Muscle layer of colon (tissue), 2 donors: Measurements from ENCODE around the gene CCZ1B.
"Not testable (repeated sequence)": the region's sequence is repeated elsewhere in the genome, so short reads cannot be mapped to it uniquely, and the experiment has no call there.

Source experiments
- H3K27ac ChIP-seq: one replicate; pipeline ENCODE4 v1.7.0; 2013; ENCODE audit warnings: low read depth, mild to moderate bottlenecking, low read length, moderate library complexity
- H3K27me3 ChIP-seq, 2 donors: one replicate each; pipeline ENCODE4 v1.7.0; 2013; ENCODE audit warnings: low read length in 2 of 2, mild to moderate bottlenecking in 2 of 2; ENCODE audit not compliant: insufficient read depth in 2 of 2, control insufficient read depth in 1 of 2
- H3K36me3 ChIP-seq: one replicate; pipeline ENCODE4 v1.7.0; 2013; ENCODE audit warnings: mild to moderate bottlenecking, low read length; ENCODE audit not compliant: insufficient read depth
- H3K4me1 ChIP-seq: one replicate; pipeline ENCODE4 v1.7.0; 2013; ENCODE audit warnings: mild to moderate bottlenecking, low read length; ENCODE audit not compliant: insufficient read depth
- H3K4me3 ChIP-seq, 2 donors: one replicate each; pipeline ENCODE4 v1.7.0; 2013; ENCODE audit warnings: low read length in 2 of 2, low read depth in 1 of 2, mild to moderate bottlenecking in 1 of 2, moderate library complexity in 1 of 2
- H3K9ac ChIP-seq: one replicate; pipeline ENCODE4 v1.7.0; 2013; ENCODE audit warnings: low read length
- H3K9me3 ChIP-seq: one replicate; pipeline ENCODE4 v1.7.0; 2013; ENCODE audit warnings: mild to moderate bottlenecking, low read length
- donor health status: abdominal sarcoma.
- donor health status: Adenocarcinoma of cecum.

The CCZ1B gene

DNA sequence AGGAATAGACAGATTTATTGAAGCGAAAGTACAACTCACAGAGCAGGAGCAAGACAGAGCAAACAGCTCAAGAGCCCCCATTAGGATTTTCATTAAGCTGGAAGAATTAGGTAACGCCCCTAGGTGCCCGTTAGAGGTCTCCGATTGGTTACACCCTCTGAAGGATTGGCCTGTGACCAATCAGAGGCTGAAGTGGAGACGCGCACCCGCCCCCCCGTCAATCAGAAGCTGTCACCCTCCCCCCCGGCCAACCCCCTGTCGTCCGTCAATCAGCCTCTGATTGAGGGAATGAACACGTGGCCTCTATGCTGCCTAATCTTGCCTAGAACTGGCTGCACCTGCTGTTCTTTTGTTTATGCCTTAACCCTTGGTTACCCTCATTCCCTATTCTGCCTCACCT is 1.1 kb upstream of the CCZ1B start:
- H3K9me3 ChIP-seq, H3K36me3 ChIP-seq, H3K27ac ChIP-seq, H3K4me1 ChIP-seq, H3K27me3 ChIP-seq, H3K4me3 ChIP-seq, H3K9ac ChIP-seq: not testable (repeated sequence)

DNA sequence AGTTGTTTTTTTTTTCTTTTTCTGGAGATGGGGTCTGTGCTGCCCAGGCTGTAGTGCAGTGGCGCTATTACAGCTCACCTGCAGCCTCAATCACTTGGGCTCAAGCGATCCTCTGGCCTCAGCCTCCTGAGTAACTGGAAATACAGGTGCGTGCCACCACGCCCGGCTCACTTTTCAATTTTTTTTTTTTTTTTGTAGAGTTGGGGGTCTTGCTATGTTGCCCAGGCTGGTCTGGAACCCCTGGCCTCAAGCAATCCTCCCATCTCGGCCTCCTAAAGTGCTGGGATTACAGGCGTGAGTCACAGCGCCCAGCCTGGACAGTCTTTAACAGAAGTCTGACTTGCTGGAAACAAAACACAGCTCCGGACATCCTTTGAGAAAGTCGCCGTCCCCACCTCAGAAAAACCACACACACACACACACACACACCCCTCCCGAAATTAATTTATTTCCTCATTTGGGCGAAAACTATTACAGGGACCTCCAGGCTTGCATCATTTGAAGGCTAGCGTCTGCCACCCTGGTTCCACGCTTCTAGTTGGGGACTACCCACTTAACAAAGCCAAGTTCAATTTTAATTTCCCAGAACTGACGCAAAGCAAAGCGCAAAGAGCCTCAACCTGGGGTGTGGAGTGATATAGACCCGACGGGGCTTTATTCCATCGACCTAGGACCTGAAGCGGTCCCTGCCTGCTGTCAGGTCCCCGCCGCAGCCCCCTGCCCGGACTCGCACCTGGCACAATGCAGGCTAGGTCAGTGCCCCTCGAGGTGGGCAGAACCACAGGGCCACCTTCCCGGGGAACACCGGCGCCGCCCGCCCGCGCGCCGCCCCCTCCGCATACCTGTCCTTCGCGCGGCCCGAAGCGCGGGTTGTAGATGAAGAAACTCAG is 594 bp downstream of the CCZ1B start:
- not testable (repeated sequence) for H3K36me3 ChIP-seq, H3K4me3 ChIP-seq, H3K4me1 ChIP-seq, H3K9me3 ChIP-seq, H3K9ac ChIP-seq, H3K27me3 ChIP-seq, H3K27ac ChIP-seq

DNA sequence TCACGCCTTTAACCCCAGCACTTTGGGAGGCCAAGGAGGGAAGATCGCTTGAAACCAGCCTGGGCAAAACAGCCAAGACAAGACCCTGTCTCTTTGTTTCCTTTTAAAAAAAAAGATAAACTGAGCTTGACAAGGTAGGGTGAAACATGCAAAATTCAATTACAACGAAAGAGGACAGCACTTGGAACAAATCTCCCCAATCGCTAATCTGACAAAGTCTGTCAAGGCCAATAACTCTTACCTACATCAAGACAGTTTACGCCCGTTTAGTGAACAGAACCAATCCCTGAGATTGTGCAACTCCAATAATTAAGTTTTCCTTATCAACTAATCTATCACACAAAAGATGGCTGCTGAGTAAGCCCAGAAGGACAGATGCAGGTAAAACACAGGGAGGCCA is 4.5 kb downstream of the CCZ1B start:
- H3K27ac ChIP-seq, H3K4me3 ChIP-seq, H3K27me3 ChIP-seq, H3K4me1 ChIP-seq, H3K9me3 ChIP-seq, H3K36me3 ChIP-seq, H3K9ac ChIP-seq: not testable (repeated sequence)

DNA sequence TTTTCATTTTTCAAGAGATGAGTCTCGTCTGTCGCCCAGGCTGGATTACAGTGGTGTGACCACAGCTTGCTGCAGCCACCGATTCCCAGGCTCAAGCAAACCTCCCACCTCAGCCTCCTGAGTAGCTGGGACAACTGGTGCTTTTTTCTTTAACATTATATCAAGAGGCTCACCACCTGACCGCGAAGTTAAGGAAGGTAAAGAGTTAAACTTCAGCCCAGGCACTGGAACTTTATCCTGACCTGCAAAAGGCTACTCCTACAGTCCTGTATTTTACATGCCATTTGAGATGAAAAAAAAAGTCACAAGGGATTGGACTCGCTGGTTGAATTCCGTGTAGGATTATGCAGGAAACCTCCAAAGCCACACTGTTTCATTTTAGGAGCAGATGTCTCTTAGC is 10.6 kb downstream of the CCZ1B start:
- not testable (repeated sequence) for H3K27me3 ChIP-seq, H3K9me3 ChIP-seq, H3K27ac ChIP-seq, H3K36me3 ChIP-seq, H3K9ac ChIP-seq, H3K4me3 ChIP-seq, H3K4me1 ChIP-seq

- H3K36me3 ChIP-seq, H3K9me3 ChIP-seq: not testable (repeated sequence)
These were observed 13.1 kb downstream of the CCZ1B start for GRCh38 chr7:6813011-6813410.

GRCh38 chr7:6807959-6808358 is 18.1 kb downstream of the CCZ1B start:
- H3K9me3 ChIP-seq, H3K9ac ChIP-seq, H3K4me1 ChIP-seq, H3K36me3 ChIP-seq, H3K27me3 ChIP-seq, H3K27ac ChIP-seq, H3K4me3 ChIP-seq: not testable (repeated sequence)

More at GRCh38 chr7:6813011-6813410, 13.1 kb downstream of the CCZ1B start:
- H3K4me3 ChIP-seq, H3K9ac ChIP-seq, H3K27me3 ChIP-seq, H3K4me1 ChIP-seq, H3K27ac ChIP-seq: not testable (repeated sequence)

- H3K4me3 ChIP-seq, H3K27me3 ChIP-seq, H3K9me3 ChIP-seq, H3K36me3 ChIP-seq, H3K4me1 ChIP-seq, H3K27ac ChIP-seq, H3K9ac ChIP-seq: not testable (repeated sequence)
These were observed 18.6 kb downstream of the CCZ1B start for GRCh38 chr7:6807393-6807918.

DNA sequence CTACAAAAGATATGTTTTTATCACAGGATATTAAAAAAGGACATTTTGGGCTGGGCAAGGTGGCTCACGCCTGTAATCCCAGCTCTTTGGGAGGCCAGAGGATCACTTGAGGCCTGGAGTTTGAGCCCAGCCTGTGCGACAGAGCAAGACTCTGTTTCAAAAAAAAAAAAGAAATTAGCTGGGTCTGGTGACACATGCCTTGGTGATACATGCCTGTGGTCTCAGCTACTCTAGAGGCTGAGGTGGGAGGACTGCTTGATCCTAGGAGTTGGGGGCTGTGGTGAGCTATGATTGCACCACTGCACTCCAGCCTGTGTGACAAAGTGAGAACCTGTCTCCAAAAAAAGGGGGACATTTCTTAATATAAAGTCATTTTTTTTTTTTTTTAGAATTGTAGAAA is 25.7 kb downstream of the CCZ1B start:
- H3K27me3 ChIP-seq, H3K36me3 ChIP-seq, H3K9me3 ChIP-seq, H3K9ac ChIP-seq, H3K27ac ChIP-seq, H3K4me1 ChIP-seq, H3K4me3 ChIP-seq: not testable (repeated sequence)

DNA sequence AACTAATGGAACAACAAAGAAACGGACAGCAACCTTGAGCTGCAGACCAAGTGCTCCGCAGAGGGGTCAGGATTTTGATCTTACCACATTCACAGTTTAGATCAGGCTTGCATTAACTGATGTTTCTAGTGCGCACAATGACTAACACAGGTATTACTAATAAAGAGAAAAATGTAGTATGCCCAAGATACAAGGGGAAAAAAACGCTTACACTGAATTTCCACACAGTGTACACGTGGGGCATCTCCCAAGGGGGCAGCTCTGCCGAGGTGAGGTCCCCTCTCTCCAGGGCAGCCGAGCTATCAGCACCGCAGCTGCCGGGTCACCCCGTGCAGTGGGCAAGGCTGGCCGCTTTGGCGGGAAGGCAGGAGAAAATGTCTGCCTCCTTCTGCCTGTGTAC is 26.2 kb downstream of the CCZ1B start:
- H3K27me3 ChIP-seq, H3K4me3 ChIP-seq, H3K9ac ChIP-seq, H3K9me3 ChIP-seq, H3K27ac ChIP-seq, H3K36me3 ChIP-seq, H3K4me1 ChIP-seq: not testable (repeated sequence)

DNA sequence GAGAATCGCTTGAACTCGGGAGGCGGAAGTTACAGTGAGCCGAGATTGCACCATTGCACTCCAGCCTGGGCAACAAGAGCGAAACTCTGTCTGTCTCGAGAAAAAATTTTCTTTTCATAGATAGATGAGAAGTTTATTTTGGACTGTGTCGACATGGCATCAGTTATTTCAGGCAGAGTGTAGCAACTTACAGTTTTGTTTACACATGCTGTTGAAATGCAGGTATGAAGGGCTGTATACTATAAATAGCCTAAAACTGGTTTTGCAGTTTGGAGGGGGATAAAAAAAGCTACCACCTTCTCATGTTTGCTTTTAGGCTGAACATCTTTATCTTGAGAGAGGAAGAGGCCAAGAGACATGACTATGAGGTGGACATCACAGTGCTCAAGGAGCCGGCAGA is 28.0 kb downstream of the CCZ1B start:
- H3K9me3 ChIP-seq, H3K4me1 ChIP-seq, H3K27ac ChIP-seq, H3K36me3 ChIP-seq, H3K4me3 ChIP-seq, H3K9ac ChIP-seq, H3K27me3 ChIP-seq: not testable (repeated sequence)

- H3K9ac ChIP-seq, H3K9me3 ChIP-seq, H3K4me1 ChIP-seq, H3K36me3 ChIP-seq, H3K4me3 ChIP-seq, H3K27me3 ChIP-seq, H3K27ac ChIP-seq: not testable (repeated sequence)
These were observed 28.9 kb downstream of the CCZ1B start for GRCh38 chr7:6797218-6797617.

GRCh38 chr7:6794276-6794675 is 31.8 kb downstream of the CCZ1B start:
- H3K9me3 ChIP-seq, H3K4me1 ChIP-seq, H3K27me3 ChIP-seq, H3K9ac ChIP-seq, H3K27ac ChIP-seq, H3K4me3 ChIP-seq, H3K36me3 ChIP-seq: not testable (repeated sequence)
